ENCODE measurements around the gene NKX6-2.

NKX6-2 gene

DNA sequence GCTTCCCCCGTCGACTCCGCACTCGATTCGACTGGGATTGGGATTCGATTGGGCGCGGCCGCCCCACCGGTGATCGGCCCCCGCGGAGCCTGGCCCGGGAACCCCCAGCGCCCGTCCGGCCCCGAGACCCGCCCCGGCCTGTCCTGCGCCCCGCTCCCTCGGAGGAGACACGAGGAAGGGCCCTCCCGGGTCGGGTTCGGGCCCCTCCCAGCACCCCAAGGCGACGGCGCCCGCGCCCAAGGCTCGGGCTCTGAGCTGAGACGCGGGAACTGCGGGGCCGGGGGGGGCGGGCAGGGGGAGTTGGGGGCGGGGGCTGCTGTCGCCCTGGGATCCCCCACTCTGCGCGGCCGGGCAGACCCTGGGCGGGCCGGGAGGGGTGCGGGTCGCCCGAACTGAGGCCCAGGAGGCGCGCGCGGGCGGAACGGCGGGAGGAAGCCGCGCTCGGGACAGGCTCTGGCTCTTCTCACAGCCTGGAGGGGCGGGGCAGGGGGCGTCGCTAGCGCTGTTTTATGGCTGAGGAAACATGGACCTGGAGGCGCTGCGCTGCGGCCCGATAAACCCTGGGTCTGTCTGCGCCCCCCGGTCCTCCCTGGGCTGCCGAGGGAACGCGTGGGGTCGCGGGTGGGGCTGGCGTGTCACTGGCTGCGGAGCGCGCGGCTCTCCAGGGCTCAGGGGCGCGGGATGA, 1.7 kb upstream of the NKX6-2 start:
- no peak for DNase-seq
- Histone ChIP-seq H3K79me2 (ENCODE audit: insufficient read depth, low read length) (no peaks in the 10 kb centered on the region), H3K9ac (ENCODE audit: low read depth, low read length) (no peak overlapping the region), H3K4me3 (ENCODE audit: low read depth in 1 of 2, low read length in 2 of 2) (no peak overlapping the region), H3K4me2 (ENCODE audit: insufficient read depth, low read length) (no peak overlapping the region), H4K20me1 (ENCODE audit: insufficient read depth, low read length) (no peaks in the 10 kb centered on the region), H3K27ac (ENCODE audit: low read length) (no peak overlapping the region), H3K4me1 (ENCODE audit: insufficient read depth, low read length) (no peaks in the 10 kb centered on the region), H3K9me3 (ENCODE audit: insufficient read depth, low read length, severe bottlenecking) (peaks cover 22% of the 10 kb centered on the region), H3K27me3 (ENCODE audit: insufficient read depth, low read length, poor library complexity) (no peaks in the 10 kb centered on the region), H2AFZ (ENCODE audit: low read depth, low read length) (no peak overlapping the region), H3K36me3 (ENCODE audit: insufficient read depth, low read length) (peaks cover 9% of the 10 kb centered on the region; the same call in 1 of the 2 replicates)
- no peak for ATAC-seq (ENCODE audit: insufficient read depth, low read depth)
- TF ChIP-seq, protein P1, sequence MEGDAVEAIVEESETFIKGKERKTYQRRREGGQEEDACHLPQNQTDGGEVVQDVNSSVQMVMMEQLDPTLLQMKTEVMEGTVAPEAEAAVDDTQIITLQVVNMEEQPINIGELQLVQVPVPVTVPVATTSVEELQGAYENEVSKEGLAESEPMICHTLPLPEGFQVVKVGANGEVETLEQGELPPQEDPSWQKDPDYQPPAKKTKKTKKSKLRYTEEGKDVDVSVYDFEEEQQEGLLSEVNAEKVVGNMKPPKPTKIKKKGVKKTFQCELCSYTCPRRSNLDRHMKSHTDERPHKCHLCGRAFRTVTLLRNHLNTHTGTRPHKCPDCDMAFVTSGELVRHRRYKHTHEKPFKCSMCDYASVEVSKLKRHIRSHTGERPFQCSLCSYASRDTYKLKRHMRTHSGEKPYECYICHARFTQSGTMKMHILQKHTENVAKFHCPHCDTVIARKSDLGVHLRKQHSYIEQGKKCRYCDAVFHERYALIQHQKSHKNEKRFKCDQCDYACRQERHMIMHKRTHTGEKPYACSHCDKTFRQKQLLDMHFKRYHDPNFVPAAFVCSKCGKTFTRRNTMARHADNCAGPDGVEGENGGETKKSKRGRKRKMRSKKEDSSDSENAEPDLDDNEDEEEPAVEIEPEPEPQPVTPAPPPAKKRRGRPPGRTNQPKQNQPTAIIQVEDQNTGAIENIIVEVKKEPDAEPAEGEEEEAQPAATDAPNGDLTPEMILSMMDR (IDR thresholded peaks at IDR 0.05; ENCODE audit: borderline replicate concordance, extremely low read depth, low read length, poor library complexity, severe bottlenecking): no peak
- TF ChIP-seq EZH2 (IDR thresholded peaks at IDR 0.05; ENCODE audit: borderline replicate concordance, low read depth, low read length, severe bottlenecking): no peak

DNA sequence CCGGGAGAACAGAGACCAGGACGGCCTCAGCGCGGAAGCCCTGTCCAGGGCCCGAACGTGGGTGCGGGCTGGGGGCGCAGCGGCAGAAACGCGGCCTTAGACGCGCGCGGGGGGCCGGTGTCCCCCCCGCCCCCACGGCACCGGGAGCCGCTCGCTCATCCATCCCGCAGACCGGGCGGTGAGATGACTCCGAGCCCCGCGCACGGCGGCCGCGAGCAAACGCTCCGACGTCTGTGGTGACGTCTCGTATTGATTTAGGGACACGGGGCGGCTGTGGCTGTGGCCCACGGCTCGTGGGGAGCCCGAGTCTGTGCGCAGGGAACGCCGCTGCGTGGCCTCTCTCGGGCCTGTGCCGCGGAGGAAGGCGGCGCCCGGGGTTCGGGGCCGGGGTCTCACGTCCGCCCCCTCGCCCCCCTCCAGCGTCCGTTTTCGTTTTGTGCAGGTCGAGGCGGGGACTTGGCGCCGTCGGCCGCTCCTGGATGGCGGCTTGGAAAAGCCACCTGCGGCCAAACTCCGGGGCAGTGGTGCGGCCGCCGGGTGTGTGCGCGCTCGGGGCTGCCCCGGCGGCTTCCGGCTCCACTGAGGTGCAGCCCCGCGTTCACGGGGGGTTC, 1.0 kb upstream of the NKX6-2 start:
- ATAC-seq (ENCODE audit: insufficient read depth, low read depth) (no peak), DNase-seq (no peak)
- H3K4me3 ChIP-seq (ENCODE audit: low read depth in 1 of 2, low read length in 2 of 2): no peak overlapping the region
- H3K9me3 ChIP-seq (ENCODE audit: insufficient read depth, low read length, severe bottlenecking): peaks cover 22% of the 10 kb centered on the region
- no peaks in the 10 kb centered on the region for H3K27me3 ChIP-seq (ENCODE audit: insufficient read depth, low read length, poor library complexity)
- H4K20me1 ChIP-seq (ENCODE audit: insufficient read depth, low read length): no peaks in the 10 kb centered on the region
- H3K9ac ChIP-seq (ENCODE audit: low read depth, low read length): no peak overlapping the region
- H2AFZ ChIP-seq (ENCODE audit: low read depth, low read length): no peak overlapping the region
- H3K36me3 ChIP-seq (ENCODE audit: insufficient read depth, low read length): peaks cover 15% of the 10 kb centered on the region
- TF ChIP-seq, protein P1 (IDR thresholded peaks at IDR 0.05; ENCODE audit: borderline replicate concordance, extremely low read depth, low read length, poor library complexity, severe bottlenecking): no peak
- TF ChIP-seq EZH2 (IDR thresholded peaks at IDR 0.05; ENCODE audit: borderline replicate concordance, low read depth, low read length, severe bottlenecking): no peak
- H3K4me1 ChIP-seq (ENCODE audit: insufficient read depth, low read length): no peaks in the 10 kb centered on the region
- no peak overlapping the region for H3K4me2 ChIP-seq (ENCODE audit: insufficient read depth, low read length)
- no peak overlapping the region for H3K27ac ChIP-seq (ENCODE audit: low read length)
- H3K79me2 ChIP-seq (ENCODE audit: insufficient read depth, low read length): no peaks in the 10 kb centered on the region

DNA sequence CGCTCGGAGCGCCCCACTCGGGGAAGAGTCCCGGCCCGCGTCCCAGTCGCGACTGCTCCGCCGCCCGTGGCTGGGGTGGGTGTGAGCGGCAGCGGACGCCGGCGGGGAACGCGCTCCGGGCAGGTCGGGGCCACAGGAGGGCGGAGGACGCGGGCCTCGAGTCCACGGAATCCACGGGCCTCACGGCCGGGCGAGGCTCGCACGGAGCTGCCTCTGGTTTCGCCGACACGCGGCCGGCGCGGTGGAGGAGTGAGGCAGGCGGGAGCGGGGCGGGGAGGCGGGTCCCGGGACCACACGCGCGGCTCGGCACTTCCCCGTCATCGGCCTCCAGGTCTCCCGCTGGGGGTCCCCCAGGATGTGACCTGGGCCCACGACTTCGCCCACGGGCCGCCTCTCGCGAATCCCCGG, 533 bp upstream of the NKX6-2 start:
- no peak for ATAC-seq (ENCODE audit: insufficient read depth, low read depth)
- no peak overlapping the region for H3K9ac ChIP-seq (ENCODE audit: low read depth, low read length)
- no peak overlapping the region for H3K27ac ChIP-seq (ENCODE audit: low read length)
- no peaks in the 10 kb centered on the region for H3K4me1 ChIP-seq (ENCODE audit: insufficient read depth, low read length)
- no peaks in the 10 kb centered on the region for H4K20me1 ChIP-seq (ENCODE audit: insufficient read depth, low read length)
- peaks cover 20% of the 10 kb centered on the region for H3K36me3 ChIP-seq (ENCODE audit: insufficient read depth, low read length)
- TF ChIP-seq, protein P1 (IDR thresholded peaks at IDR 0.05; ENCODE audit: borderline replicate concordance, extremely low read depth, low read length, poor library complexity, severe bottlenecking): no peak
- TF ChIP-seq EZH2 (IDR thresholded peaks at IDR 0.05; ENCODE audit: borderline replicate concordance, low read depth, low read length, severe bottlenecking): no peak
- no peaks in the 10 kb centered on the region for H3K79me2 ChIP-seq (ENCODE audit: insufficient read depth, low read length)
- H3K4me3 ChIP-seq (ENCODE audit: low read depth in 1 of 2, low read length in 2 of 2): no peak overlapping the region
- H3K9me3 ChIP-seq (ENCODE audit: insufficient read depth, low read length, severe bottlenecking): peaks cover 22% of the 10 kb centered on the region
- H3K4me2 ChIP-seq (ENCODE audit: insufficient read depth, low read length): no peak overlapping the region
- H2AFZ ChIP-seq (ENCODE audit: low read depth, low read length): no peak overlapping the region
- H3K27me3 ChIP-seq (ENCODE audit: insufficient read depth, low read length, poor library complexity): no peaks in the 10 kb centered on the region
- no peak for DNase-seq
